ENCODE data around the gene NELL1. TPM values are rescaled to one million over a fixed set of nuclear protein-coding genes. Genes with fewer than 3 reads are reported as not detected.

NELL1 gene
- total and polyA plus RNA-seq, 8 donors: 0.24 to 1.8 (median 0.71) TPM; not detected in 2

DNA sequence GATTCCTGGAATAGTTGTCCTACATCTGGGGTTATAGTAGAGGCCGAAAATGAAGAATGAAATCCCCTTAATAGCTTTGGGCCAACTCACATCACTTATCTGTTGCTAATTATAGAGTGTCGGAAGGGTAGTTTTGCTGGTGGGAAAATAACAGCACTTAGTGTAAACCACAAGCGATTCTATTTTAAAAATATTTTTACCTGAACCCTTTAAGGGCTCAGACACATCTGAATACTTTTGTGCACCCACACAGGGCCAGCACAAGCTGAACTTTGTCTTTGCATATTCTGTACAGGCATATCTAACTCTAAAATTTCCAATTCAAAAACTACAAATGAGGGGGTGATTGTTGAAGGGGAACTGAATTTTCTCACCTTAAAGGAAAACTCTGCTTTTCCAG, 42.4 kb upstream of the NELL1 start:
- Histone ChIP-seq H3K27ac (no peak overlapping the region), H3K4me3 (no peak overlapping the region), H3K27me3 (no peaks in the 10 kb centered on the region), H3K4me1 (no peaks in the 10 kb centered on the region), H3K36me3 (no peaks in the 10 kb centered on the region), H3K9me3 (no peaks in the 10 kb centered on the region)
- ATAC-seq: no peak
- intact Hi-C loops (cut with DNase I): no loop called here
- no peak for DNase-seq
- TF ChIP-seq CTCF (IDR thresholded peaks at IDR 0.05): no peak

GRCh38 chr11:20627701-20628100, 41.7 kb upstream of the NELL1 start:
- H3K4me3 ChIP-seq: no peak overlapping the region
- no peaks in the 10 kb centered on the region for H3K9me3 ChIP-seq
- DNase-seq (no peak), ATAC-seq (no peak)
- intact Hi-C loops (cut with DNase I): no loop called here
- no peak for TF ChIP-seq CTCF (IDR thresholded peaks at IDR 0.05)
- no peaks in the 10 kb centered on the region for H3K36me3 ChIP-seq
- H3K27me3 ChIP-seq: no peaks in the 10 kb centered on the region
- H3K4me1 ChIP-seq: no peaks in the 10 kb centered on the region
- no peak overlapping the region for H3K27ac ChIP-seq

DNA sequence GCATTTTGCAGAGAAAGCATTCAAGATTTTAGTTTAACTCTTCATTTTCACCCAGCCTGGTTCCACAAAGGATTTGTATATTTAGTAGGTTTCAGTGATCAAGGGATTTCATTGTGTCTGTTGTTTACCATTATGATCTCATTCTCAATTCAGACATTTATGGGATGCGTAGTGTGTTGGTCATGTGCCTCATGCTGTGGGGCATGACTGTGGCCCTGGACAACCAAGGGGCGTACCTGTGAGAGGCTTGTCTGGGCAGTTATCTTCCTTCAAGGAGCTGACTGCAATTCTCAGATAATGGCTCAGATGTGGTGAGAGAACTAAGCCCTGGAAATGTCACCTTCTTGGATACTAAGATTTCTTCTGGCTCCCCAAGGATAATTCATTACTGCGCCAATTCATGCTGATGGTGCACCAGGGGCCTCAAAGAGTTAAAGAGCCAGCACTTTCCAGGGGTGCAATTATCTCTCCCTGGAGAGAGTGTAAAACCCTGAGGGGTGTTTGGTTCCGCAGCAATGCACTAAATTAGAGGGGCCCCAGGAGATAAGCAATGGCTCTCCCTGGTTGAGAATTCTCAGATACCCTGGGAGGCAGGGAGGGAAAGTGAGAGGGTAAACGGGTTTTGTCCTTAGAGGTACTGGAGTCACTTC, 37.7 kb upstream of the NELL1 start:
- intact Hi-C loops (cut with DNase I): no loop called here
- H3K27ac ChIP-seq: no peak overlapping the region
- no peaks in the 10 kb centered on the region for H3K4me1 ChIP-seq

DNA sequence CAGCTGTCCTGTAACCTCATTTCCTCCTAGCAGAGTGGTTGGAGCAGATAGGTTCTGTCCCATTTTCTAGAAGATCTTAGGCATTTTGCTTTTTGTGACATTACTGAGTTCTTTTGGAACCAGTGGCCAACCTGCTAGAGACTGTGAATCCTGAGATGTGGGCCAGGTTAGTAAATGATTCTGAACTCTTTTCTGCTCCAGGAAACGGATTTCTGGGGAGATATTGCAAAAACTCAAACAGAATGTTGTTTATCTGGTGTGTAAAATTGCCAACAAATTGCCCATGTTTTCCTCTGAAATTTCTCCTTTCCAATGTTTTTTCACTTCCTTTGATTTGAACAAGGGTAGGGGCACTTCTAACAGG, 37.2 kb upstream of the NELL1 start:
- H3K9me3 ChIP-seq: no peaks in the 10 kb centered on the region
- TF ChIP-seq CTCF (IDR thresholded peaks at IDR 0.05): no peak
- H3K27me3 ChIP-seq: no peaks in the 10 kb centered on the region
- H3K27ac ChIP-seq: no peak overlapping the region
- DNase-seq (no peak), ATAC-seq (no peak)
- H3K36me3 ChIP-seq: no peaks in the 10 kb centered on the region
- H3K4me1 ChIP-seq: no peaks in the 10 kb centered on the region
- no peak overlapping the region for H3K4me3 ChIP-seq
- intact Hi-C loops (cut with DNase I): no loop called here

More for the DNA sequence above, 37.7 kb upstream of the NELL1 start:
- no peak for ATAC-seq
- Histone ChIP-seq H3K9me3 (no peaks in the 10 kb centered on the region), H3K27me3 (no peaks in the 10 kb centered on the region), H3K4me3 (no peak overlapping the region), H3K36me3 (no peaks in the 10 kb centered on the region)
- DNase-seq: no peak
- TF ChIP-seq CTCF (IDR thresholded peaks at IDR 0.05): no peak

DNA sequence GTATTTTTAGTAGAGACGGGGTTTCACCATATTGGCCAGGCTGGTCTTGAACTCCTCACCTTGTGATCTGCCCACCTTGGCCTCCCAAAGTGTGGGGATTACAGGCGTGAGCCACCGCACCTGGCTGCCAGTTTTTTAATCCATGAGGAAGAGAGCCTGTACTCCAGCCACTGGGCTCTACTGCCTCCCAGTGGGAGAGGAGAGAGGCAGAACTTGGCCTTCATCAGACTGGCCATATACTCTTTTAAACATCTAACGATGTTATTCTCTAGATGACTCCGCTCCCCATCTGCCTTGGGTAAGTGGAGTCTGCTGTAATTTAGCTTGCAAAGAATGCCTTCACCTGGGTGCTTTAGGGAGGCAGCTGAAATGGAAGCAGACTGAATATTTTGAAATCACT, 35.3 kb upstream of the NELL1 start:
- Histone ChIP-seq H3K27ac (no peak overlapping the region), H3K36me3 (no peaks in the 10 kb centered on the region), H3K4me3 (no peak overlapping the region), H3K4me1 (no peaks in the 10 kb centered on the region), H3K27me3 (no peaks in the 10 kb centered on the region), H3K9me3 (no peaks in the 10 kb centered on the region)
- TF ChIP-seq CTCF (IDR thresholded peaks at IDR 0.05): no peak
- intact Hi-C loops (cut with DNase I): no loop called here
- DNase-seq: no peak
- no peak for ATAC-seq
